RPMI8226 (cell line): ENCODE data around the gene CAMK2A.

ENCODE experiments used
- DNase-seq: peaks from one replicate; pipeline ENCODE4 v3.0.0-alpha.2; 2015

Gene CAMK2A

DNA sequence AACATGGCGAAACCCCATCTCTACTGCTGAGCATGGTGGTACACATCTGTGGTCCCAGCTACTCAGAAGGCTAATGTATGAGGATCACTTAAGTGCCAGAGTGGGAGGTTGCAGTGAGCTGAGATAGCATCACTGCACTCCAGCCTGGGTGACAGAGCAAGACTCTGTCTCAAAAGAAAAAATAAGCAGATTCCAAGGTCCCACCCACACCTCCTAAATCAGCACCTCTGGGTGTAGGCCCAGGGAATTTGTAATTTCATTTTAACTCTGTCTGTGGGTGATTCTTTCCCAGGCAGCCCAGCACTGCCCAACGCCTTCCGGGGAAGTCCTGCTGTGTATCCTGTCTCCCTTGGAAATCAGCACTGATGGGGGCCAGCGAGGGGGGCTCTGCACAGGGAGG lies 12.5 kb downstream of the CAMK2A start:
- DNase-seq = no peak

DNA sequence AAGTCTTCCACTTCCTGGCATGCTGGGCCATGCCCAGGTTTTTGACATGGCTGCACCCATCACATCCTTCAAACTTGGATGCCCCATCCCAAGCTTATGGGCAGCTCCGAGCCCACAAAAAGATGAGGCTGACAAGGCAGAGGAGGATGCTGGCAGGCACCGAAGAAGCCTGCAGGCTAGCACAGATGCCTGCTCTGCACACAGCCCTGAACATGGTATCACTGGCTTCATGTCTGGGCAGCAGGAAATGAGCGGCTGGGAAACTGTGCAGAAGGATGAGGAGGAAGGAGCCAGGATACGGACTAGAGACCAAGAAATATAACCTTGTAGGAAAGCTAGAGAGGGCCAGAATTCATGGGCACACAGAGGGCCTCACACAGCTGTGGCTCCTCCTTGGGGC lies 14.8 kb downstream of the CAMK2A start:
- DNase-seq = no peak

DNA sequence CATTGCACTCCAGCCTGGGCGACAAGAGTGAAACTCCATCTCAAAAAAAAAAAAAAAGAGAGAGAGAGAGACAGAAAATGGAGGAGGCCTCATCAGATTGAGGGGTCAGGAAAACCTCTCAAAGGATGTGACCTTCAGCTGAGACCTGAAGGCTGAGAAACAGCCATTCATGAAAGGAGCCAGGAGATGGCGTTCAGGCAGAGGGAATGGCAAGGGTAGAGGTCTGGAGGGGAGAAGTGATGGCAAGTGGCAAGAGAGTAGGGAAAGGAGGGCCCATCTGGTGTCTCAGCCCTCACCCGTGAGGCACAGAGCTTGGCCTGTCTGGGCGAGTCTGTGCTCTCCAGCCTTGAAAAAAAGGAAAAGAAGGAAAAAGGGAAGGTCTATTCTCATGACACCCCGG lies 17.0 kb downstream of the CAMK2A start:
- peak; percentile 61 for DNase-seq

DNA sequence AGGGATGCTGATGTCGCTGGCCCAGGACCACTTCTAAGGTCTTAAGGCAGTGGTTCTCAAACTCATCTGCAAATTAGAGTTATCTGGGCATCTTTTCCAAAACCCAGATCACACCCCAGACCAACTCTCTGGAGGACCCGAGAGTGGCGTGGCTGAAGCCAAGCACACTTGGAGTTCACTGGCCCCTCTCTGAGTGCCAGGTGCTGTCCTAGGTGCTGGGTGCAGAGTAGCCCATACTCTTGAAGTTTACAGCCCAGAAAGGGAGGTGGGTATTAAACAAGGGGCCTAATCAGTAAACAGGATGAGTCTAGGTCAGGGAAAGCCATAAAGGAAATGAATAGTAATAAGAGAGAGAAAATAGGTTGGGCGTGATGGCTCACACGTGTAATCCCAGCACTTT lies 17.6 kb downstream of the CAMK2A start:
- no peak for DNase-seq

- no peak for DNase-seq
These were observed 18.3 kb downstream of the CAMK2A start for GRCh38 chr5:150271296-150271692.

- no peak for DNase-seq
These were observed 18.9 kb downstream of the CAMK2A start for GRCh38 chr5:150270541-150271295.

DNA sequence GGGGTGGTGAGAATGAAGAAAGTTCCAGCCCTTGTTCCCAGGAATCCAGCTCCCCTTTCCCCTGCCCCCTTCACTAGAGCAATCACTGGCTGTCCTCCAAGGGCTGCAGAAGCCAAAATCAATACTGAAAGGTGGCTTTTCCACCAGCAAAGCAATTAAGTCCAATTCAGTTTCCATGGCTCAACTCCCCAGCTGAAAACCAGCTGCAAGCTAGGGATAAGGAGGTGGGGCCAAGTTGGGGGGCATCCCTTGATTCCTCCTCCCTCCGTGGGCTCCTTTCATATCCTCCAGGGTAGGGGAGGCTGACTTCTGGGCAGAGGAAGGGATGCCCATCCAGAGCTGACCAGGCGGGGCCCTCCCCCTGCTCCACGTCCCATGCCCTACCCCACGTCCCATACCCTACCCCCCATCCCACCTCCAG lies 22.7 kb downstream of the CAMK2A start:
- DNase-seq = no peak

- no peak for DNase-seq
These were observed 23.6 kb downstream of the CAMK2A start for GRCh38 chr5:150265870-150266383.

DNA sequence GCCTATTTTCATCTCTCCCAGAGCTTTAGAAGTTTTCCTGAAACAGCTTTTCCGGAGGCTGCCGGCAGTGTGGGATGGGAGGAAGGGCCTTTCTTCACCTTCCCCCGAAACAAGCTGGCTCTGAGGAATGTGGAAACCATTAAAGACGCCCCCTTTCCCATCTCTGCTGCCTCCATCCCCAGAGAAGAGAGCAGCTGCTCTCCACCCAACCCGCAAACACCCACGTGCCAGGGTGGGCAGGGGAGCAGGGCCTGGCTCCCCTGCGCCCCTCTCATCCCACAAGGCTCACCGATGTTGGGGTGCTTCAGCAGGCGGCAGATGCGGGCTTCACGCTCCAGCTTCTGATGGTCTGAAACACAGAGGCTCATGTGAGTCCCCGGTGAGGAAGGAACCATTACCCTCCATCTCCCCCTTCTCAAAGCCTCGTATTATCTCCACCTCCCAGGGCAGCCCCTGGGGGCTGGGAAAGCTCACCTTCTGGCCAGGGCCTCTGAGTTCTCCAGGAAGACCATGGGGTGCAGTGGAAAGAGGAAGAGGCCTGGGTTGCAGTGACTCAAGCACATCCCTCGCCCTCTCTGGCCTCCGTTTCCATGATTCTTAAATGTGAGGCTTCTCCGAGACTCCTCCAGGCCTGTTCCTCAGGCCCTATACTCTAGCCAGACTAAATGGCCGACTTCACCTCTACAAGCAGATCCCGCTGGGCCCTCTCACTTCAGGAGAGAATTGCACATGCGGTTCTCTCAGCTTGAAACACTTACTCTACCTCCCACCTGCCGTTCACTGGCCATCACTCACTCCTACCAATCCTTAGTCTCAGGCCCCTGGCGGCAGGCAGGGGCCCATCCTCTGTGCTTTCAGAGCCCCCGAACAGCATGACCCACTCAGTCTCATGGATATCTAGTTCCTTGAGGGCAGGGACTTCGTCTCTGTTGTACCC lies 24.6 kb downstream of the CAMK2A start:
- no peak for DNase-seq

DNA sequence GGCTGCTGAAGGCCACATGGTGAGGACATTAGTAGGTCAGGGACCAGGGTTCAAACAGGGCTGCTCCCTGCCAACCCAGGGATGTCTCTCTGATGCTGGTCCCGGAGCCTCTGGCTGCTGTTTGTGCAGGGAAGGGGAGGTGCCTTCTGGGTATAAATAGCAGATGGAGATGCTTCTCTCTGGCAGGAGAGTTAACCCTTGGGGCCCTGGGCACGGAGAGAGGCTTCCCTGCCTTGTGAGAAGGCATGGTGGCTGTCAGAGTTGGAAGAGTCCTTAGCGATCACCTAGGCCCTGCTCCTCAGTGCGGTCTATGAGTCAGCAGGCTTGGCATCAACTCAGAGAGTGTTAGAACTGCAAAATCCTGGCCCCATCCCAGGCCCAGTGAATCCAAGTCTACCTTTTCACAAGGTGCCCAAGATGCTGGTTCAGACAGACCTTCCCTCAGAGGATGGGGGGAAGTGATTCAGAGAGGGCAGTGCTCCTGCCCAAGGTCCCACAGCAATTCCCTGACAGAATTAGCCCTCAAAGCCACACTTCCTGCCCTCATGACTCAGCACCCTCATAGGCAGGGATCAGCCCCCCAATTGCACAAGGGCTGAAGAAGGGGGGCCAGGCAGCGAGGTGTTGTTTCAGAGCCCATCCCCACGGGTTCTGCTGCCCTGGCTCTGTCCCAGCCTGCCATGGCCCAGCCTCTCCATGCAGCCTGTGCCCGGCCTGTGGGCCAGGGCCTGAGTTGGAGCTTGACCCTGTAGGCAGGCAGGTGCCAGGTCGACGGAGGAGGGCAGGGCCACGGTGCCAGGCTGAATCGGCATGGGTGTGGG lies 25.6 kb downstream of the CAMK2A start:
- peak; percentile 49 for DNase-seq

GRCh38 chr5:150263375-150263775 lies 26.2 kb downstream of the CAMK2A start:
- DNase-seq = no peak

DNA sequence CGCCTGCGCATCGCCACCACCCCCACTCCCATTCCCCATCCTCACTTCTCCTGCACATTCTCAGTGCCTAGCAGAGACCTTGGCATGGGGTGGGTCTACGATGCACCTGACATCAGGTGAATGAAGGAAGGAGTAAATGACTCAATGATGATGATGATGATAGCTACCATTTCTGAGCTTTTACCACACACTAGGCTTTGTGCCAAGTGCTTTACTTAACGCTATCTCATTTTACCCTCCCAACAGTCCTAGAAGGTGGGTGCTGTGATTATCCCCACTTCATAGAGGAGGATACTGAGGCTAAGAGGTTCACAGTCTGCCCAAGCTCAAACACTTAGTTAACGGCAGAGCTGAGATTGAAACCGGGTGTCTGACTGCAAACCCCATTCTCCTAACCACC lies 27.1 kb downstream of the CAMK2A start:
- no peak for DNase-seq

DNA sequence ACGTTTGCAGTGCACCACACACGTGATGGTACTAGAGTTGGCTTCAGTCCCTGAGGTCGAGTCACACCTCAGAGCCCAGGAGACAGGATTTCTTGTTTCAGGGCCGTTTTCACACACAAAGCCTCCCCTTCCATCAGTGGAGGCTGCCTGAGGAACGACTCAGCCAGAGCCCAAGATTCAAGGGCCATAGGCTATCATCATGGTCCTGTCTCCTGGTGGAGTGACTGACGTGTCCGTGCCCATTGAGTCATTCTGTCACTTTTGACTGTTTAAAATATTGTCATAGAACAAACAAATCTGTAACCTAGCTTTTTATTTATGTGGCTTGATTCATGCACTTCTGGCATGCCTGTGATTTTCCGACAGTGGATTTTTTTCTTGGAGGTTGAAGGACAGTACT lies 28.3 kb downstream of the CAMK2A start:
- no peak for DNase-seq

DNA sequence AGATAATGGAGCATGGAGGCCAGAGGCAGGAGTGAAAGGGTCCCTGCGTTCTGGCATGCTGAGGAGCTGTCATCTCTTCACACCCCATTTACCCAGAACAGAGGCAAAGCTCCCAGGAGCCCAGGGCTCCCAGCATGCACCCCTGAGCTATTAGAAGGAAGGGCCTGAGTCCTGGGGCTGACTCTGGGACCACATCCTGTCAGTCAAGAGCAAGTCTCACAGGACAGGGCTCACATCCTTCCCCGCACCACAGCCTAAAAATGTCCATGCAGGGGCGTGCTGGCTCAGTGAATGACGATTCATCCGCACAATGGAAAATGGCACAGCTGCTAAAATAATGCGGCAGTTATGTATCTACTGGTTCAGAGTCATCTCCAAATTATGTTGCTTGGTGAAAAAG lies 31.4 kb downstream of the CAMK2A start:
- DNase-seq = no peak

GRCh38 chr5:150257424-150257823 lies 32.1 kb downstream of the CAMK2A start:
- DNase-seq = no peak

DNA sequence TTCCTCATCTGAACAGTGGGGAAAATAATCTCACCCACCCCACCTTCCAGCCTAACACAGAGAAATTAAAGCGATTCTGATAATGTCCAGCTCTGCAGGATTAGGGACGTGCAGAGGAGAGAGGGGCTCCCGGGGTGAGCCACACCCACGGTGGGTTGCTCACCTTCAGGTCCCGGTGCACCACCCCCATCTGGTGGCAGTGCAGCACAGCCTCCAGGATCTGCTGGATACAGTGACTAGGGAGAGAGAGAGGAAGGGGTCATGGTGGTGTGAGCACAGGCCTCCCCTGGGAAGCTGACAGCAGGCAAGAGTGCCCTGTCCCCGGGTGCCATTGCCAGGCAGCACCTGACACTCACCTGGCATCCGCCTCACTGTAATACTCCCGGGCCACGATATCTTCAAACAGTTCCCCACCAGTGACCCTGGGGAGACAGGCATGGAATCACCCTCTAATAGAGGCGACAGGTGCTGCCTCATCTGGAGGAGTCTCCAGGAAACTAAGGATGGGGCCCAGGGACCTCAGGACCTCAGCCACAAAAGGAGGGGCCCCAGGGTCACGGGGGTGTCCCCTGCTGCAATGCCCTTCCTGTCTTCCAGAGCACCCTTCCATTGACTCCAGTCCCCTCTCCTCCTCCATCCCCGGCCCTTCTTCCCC lies 33.0 kb downstream of the CAMK2A start:
- no peak for DNase-seq

DNA sequence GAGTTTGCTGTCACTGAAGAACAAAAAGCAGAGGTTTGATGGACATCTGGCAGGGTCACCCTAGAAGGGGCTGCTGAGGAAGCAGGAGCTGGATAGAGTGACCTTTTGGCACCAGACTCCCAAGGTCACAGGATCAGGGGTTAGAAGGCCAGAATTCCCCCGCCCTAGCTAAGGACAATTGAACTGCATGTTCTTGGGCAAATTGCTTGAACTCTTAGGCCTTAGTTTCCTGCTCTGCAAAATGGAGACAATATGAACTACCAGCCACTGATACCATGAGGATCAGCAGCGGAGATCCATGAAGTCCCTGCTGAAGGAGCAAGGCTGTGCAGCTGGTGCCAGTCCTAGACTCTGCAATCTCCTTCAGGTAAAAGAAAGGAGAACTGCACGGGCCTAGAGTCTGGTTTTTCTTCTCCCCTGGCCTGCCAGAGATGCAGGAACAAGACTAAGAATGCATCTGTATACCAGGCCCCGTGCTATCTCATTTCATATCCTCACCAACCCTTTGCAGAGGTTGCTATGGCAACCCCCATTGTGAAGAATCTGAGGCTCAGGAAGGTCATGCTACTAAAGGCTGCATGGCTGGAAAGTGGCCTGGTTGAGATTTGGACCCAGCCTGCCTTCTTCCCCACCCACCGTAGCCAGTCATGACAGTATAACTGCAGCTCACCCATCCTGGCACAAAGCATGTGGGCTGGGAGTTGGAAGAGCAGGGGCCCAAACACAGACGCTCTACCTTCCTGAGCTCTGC lies 33.7 kb downstream of the CAMK2A start:
- no peak for DNase-seq

GRCh38 chr5:150254774-150255173 lies 34.8 kb downstream of the CAMK2A start:
- no peak for DNase-seq

DNA sequence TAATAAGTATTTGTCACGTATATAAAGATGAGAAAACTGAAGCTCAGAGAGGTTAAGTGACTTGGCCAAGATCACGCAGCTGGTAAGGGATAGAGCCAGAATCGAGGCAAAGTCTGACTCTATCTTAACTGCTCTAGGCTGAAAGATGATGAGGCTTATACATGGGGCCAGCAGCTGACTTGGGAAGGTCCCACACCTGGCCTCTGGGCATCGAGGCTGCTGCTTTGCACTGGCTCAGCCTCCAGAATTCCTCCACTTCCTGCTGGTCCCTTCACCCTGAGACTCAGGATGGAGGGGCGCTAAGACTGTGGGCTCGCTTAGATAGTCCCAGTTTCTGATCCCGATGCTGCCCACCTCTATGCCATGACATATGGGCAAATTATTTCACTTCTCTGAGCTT lies 35.2 kb downstream of the CAMK2A start:
- no peak for DNase-seq

DNA sequence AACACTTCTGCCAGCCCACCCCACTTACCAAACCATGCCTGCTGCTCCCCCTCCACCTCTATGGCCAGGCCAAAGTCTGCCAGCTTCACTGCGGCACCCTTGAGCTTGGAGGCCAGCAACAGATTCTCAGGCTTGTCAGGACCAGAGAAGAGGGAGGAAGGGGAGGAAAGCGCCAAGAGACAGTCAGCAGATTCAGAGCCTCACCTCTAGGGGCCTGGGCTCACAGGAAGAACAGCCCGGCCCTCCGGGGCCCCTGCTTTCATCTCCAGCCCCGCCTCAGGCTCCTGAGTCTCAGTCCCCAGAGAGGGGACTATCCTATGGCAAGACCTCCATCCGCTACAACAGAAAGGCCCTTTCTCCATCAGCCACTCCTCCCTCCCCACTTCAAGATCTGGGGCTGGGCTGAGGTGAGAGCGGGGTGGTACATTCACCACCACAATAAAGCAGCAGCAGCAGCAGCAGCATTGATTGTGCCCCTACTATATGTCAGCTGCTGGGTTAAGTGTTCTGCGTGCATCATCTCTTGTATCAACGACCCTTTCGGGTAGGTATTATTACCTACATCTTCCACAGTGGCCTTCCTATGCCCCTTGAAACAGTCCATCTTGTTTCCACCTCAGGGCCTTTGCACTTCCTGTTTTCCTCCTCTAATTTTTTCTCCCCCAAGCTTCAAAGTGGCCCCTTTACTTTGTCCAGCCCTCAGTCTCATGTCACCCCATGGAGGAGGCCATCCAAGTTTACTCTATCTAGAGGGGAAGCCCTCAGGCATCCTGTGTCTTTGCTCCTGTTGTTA lies 36.0 kb downstream of the CAMK2A start:
- DNase-seq = no peak

DNA sequence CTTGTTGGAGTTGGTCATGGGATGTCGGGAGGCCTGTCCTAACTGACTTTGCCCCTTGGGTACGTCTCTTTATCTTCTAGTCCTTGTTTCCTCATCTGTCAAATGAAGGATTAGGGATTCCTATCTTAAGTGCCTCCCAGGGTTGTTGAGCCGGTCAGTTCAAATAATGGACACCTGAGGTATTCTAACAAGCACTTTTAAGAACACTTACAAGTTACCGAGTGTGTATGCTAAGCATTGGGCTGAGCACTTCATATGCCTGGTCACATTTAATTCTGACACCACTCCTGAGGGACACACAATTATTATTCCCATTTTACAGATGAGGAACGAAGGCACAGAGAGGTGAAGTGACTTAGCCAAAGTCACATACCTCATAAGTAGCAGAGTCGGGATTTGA lies 37.1 kb downstream of the CAMK2A start:
- no peak for DNase-seq
